Ovary (tissue), 3 donors: Measurements from ENCODE around the gene PPP1R9A.

ENCODE experiments used
- CTCF ChIP-seq, 3 donors: fragments of 450-650 bp in 2 of 3; fragments of 200-600 bp in 1 of 3; IDR thresholded peaks; one replicate each; pipeline versions ENCODE4 v1.5.1 to v1.8.0; 2016 to 2022; ENCODE audit warnings: antibody characterized with exemption in 3 of 3, mild to moderate bottlenecking in 1 of 3
- POLR2A ChIP-seq: fragments of 450-650 bp; IDR thresholded peaks from one replicate; pipeline ENCODE4 v1.6.1; 2017; ENCODE audit warnings: antibody characterized with exemption, mild to moderate bottlenecking, moderate library complexity
- donor health status: DM: no; HTN: no; CAD: no.

- TF ChIP-seq CTCF (IDR thresholded peaks at IDR 0.05) (no peak), POLR2A (no peak)
These were observed 301.9 kb downstream of the PPP1R9A start for GRCh38 chr7:95209276-95209675.
